ENCODE data around the gene TBC1D8. TPM values are rescaled to one million over a fixed set of nuclear protein-coding genes. Genes with fewer than 3 reads are reported as not detected.

Gene TBC1D8
- polyA plus RNA-seq, 1 donor, result 45.3 TPM

DNA sequence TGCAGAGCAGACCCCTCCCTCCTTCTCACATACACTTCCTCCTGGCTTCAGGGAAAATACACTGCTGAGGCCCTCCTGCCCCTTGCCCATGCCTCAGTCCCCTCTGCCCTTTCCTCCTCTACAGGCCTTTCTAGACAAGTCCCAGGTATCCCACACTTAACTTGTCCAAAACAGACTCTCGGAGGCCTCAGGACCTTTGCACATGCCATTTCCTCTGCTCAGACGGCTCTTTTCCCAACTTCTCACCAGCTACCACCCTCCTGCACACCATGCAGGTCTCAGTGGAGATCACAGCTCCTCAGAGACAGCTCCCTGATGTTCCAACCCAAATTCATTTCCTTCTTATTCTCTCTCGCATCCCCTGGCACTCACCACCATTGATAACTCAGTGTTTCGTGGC lies 11.7 kb downstream of the TBC1D8 start:
- DNase-seq, result no peak

DNA sequence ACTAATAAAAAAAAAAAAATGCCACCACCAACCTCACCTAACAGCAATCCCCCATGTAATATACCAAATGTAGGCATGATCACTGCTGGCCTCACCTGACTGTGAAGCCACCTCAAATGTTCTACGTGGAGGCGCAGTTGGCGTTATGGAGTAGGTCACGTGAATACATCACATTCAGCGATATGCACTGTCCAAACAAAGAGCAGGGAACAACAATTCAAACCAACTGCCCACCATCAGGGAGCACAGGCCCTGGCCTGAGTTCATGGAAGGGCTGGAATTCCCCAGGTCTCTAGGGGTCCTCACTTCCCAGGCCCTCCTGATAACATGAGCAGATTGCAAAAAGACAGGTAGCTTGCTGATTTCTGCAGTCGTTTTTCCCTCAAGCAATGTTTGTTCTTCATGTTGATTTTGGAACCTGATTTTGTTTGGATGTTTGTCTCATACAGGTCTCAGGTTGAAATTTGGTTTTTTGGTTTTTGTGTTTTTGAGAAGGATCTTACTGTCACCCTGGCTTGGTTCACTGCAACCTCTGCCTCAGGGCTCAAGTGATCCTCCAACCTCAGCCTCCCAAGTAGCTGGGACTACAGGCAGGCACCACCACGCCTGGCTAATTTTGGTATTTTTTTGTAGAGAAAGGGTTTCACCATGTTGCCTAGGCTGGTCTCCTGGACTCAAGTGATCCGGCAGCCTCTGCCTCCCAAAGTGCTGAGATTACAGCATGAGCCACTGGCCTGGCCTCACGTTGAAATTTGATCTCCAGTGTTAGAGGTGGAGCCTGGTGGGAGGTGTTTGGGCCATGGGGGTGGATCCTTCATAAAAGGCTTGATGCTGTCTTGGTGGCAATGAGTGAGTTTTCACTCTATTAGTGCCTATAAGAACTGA lies 15.5 kb downstream of the TBC1D8 start:
- DNase-seq, result no peak

DNA sequence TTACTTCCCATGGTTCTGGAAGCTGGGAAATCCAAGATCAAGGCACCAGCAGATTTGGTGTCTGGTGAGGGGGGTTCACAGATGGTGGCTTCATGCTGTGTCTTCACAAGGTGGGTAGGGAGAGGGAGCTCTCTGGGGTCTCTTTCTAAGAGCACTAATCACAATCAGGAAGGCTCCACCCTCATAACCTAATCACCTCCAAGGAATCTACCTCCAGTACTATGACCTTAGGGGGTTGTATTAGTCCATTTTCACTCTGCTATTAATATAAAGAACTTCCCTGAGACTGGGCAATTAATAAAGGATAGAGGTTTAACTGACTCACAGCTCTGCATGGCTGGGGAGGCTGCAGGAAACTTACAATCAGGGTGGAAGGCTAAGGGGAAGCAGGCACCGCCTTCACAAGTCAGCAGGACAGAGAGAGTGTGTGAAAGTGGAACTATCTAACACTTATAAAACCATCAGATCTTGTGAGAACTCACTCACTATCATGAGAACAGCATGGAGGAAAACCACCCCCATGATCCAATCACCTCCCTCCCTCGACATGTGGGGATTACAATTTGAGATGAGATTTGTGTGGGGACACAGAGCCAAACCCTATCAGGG lies 17.6 kb downstream of the TBC1D8 start:
- no peak for DNase-seq

DNA sequence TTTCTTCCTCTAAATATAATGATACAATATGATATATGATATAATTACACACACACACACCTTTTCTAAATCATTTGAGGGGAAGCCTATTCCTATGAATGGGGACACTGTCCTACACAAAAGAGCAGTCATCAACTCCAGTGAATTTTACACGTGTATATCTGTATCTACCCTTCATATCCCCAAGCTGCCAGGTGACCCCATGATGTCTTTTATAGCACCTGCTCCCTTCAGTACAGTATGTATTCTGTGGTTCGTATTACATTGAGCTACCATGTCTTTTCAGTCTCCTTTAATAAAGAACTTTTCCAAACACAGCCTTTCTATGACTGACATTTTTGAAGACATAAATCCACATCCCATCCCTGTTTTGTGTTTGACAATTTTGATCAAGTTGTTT lies 19.0 kb downstream of the TBC1D8 start:
- DNase-seq, result no peak

DNA sequence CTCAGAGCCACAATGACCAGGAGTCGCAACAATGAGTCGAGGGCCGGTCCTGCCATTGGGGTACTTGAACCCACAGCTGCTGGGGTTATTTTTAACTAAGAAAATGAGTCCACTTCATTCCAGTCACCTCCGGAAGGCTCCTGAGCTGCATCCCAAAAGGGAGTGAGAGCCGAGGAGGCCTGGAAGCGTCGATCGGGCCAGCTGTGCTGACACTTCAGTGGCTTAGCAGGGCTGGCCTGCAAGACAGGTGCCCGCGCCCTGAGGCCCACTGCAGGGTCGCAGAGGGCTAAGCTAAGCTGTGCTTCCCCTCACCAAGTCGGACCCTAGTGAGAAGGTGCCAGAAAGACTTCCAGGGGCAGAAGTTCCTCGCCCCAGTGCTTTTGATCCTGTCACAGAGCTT lies 21.1 kb downstream of the TBC1D8 start:
- no peak for DNase-seq

DNA sequence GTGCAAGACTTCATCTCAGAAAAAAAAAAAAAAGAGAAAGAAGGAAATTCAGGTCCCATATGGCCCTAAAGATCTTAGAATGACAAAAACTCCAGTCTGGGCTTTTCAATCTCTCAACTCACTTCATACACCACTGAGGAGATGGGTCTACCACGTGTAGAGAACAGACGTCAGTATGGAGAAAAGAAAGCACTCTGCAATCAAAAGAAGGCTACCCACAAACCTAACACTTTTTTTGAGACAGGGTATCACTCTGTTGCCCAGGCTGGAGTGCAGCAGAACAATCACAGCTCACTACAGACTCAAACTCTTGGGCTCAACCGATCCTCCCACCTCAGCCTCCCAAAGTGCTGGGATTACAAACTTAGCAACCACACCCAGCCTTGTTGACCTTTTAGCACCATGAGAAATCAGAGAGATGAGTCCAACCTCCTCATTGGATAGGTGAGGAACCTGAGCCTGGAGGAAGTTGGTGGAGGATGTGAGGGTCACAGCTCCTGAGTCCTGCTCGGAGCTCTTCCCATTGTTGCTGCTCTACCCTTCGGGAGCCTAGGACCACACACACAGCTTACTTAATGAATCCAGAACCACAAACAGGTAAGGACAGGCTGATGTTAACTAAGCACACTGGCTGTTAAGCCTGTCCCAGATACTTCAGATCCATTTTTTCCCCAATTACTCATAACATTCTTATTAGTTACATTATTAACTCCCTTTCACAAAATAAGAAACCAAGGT lies 23.7 kb downstream of the TBC1D8 start:
- no peak for DNase-seq

DNA sequence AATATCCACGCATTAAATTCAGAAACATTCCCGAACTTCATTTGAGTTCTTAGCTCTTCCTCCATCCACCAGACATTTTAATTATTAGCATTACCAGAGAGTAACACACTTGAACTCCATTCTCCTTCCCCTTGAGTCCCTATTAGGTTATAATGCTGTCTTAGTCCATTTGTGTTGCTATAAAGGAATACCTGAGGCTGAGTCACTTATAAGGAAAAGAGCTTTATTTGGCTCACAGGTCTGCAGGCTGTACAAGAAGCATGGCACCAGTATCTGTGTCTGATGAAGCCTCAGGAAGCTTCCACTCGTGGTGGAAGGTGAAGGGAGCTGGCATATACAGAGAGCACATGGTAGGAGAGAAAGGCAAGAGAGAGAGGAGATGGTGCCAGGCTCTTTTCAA lies 25.4 kb downstream of the TBC1D8 start:
- DNase-seq, result no peak

DNA sequence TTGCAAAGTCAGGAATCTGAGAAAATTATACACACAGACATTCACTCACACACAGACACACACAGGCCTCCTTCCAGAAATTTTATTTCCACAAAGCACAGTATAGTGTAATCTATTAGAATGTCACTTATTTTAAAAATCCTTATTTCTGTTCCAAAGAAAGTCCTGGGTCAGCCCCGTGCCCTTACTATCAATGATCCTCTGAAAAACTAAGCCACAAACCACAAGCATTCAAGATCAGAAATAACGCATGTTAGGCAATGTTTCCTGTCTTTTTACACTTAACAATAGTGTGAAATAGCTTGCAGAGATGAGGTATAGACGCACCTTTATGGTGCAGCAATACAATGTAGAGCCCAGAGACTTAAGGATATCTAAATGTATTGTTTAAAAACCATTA lies 25.8 kb downstream of the TBC1D8 start:
- DNase-seq, result no peak

DNA sequence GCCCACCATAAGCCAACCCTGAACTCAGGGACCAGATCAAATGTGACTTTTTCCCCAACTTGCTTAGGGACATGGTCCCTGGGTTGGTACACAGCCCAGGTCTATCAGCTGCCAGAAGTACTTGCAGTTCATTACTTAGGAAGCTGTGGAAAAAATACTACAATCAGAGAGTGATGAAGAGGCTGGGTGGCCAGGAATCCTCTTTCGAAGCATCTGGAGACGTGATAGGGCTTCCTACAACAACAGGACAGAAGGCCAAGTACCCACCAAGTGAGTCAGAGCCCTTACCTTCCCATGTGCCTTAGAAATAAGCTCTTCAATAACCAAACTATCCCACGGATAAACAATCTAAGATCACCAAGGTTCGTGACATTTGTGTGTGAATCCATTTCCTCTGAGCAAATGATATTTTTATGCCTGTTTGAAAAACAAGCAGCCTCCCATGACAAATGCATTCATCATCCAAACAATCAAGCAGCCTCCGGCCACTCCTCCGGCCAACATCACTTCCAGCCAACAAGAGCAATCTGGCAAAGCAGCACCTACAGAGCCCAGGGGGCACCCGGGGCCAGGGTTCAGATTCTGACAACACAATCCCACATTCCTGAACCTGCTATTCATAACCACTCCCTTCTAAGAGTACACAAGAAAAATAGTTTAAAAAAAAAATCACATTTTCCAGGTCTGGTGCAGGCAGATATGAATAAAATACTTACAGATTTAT lies 26.4 kb downstream of the TBC1D8 start:
- no peak for DNase-seq

DNA sequence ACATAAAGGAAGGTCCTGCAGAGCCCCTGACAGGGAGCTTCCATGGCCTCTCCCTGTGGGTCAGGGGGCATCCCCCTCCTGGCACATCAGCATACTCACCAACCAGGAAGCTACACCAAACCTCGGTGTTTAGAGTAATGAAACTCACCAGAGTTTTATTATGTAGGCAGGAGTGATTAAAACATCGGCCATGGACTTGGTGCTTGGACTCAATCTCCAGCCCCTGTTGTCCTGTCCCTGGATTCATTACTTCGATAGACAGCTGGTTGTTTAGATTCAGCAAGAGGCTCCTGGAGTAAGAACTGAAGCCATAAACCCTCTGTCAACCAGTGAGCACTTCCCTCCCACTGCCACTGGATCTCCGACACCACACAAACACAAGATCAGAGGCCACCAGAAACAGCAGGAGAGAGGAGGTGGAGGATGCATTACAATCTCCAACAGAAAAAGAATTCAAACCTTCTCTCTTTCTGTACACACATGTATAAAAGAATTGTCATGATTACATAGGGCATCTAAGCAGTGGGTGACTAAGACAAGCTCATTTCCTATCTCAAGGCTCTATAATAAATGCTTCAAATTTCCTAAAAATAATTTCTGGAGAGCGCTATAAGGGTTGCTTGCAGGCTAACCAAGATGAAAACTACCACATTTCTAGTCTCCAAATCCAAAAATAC lies 27.2 kb downstream of the TBC1D8 start:
- DNase-seq, result no peak

DNA sequence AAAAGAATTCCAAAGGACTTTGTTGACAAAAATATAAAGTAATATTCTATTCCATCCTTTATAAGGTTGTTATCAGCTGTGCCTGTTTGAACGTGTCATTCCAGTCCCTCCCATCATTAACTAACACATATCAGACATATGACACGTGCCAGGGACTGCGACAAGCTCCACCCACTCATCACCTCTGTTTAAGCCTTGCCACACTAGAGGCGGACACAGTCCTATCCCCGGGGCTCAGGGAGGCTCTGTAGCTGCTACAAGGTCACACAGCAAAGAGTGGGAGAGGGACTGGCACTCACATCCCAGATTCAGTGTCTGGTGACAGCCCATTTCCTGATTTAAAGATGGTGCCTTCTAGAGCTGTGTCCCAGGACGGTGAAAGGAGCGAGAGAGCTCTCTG lies 30.0 kb downstream of the TBC1D8 start:
- no peak for DNase-seq

DNA sequence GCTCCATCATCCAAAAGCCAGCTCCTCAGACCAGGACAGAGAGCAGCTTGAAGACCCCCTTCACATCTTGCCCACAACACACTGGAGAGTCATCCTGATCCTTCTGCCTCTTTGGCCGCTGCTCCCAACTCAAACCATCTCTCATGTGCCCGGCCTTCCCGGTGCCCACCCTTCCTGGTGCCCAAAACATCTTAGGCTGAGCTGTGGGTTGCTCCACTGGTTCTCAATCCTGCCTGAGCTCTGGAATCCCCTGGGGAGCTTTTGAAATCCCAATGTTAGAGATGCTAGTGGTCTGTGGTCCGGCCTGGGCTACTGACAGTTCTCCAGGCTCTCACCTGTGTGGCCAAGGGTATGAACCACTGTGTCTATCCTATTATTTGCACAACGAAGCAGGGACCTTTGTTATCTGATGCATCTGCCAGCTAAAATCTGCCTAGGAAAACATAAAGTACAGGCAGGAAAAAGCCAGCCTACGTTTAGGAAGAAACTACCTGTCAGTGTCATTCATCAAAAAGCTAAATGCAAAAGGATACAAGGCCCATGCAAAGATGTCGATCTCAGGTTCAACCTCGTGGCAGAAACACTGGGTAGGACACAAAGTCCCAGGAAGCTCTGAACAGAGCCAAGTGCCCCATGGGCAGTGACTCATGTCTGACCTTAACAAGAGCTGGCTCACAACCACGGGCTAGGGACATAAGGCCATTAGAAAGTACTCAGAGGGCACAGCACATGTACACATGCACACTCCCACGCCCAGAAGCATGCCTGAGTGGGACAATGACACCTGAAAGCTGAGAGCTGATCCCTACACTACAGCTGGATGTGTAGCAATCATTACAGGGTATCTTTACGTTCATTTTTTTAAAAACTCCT lies 30.8 kb downstream of the TBC1D8 start:
- no peak for DNase-seq

DNA sequence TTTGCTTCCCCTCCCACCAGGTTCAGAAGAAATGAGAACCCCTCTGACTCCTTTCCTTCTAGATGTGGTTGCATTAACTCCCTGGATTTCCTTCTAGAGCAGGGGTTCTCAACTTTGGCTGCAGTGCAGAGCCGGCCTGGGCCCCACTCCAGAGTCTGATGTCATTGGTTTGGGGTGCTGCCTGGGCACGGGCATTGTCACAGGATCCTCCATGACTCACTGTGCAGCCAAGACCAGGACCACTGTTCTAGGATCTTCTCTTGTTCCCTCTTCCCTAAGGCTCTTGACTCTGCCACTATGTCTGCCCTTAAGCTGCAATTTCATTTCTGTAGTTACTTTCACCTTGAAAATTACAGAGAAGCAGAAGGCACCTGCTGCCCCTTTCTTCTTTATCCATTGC lies 31.8 kb downstream of the TBC1D8 start:
- DNase-seq, result no peak

DNA sequence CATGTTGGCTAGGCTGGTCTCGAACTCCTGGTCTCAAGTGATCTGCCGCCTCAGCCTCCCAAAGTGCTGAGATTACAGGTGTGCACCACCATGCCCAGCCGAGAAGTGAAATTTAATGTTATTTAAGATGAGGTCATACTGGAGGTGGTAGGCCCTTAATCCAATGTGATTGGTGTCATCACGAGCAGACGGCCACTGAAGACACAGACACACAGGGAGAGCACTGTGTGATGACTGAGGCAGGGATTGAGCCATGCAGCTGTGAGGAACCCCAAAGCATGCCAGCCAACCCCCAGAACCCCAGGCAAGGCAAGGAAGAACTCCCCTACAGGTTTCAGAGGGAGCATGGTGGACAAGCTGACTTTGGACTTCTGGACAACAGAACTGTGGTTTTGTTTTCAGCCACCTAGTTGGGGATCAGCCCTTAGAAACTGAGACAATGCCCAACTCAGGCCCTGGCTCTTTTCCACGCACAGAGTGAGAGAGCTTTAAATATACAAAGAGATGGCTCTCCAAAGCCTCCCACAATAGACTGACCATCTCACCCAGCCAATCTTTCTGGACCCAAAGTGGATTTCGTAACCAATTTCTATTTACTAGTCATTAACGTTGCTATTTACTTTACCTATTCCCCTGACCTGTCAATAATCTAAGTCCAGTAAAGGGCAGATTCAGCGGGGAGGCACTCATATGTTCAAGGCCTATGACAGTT lies 34.2 kb downstream of the TBC1D8 start:
- no peak for DNase-seq

DNA sequence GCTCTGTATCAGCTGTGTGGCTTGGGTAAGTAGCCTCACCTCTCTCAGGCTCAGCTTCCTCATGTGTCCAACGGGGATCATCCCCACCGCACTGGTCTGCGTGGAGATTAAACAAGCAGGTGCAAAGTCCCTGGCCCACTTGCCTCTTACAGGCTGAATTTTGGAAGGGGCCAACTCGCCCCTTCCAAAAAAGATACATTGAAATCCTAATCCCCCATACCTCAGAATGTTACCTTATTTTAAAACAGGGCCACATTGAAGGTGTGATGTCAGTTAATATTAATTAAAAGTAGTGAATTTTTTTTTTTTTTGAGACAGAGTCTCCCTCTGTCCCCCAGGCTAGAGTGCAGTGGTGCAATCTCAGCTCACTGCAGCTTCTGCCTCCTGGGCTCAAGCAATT lies 34.8 kb downstream of the TBC1D8 start:
- DNase-seq, result no peak

DNA sequence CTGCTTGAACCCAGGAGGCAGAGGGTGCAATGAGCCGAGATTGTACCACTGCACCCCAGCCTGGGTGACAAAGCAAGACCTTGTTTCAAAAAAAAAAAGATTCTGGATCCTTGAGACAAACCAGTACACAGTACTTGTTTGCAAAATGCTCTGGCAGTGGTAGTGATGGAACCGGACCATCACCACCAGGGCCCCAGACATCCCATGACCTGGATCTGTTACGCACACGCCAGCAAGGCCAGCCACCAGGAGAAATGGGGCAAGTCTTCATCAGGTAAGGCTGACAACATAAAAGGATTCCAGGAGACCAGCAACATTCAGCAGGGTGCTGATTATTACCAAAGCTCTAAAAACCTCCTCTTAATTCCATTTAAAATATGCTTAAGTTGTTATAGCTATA lies 35.5 kb downstream of the TBC1D8 start:
- no peak for DNase-seq

DNA sequence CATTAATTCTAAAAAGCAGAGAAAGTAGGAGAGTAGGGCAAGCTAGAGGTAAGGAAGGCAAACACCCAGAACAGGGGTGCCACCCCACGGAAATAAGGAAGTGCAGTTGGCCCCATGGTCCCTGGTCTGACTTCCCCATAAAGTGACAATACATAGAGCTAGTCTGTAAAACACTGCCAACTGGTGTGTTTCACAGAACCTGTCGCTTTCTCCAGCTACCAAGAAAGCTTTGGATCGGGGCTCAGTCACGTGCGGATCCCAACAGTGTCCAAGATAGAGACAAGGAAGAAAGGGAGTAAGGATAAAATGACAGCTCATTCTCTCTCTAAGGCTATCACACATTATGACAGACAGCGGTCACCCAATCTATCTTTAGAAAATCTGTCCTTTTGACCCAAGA lies 36.4 kb downstream of the TBC1D8 start:
- no peak for DNase-seq

DNA sequence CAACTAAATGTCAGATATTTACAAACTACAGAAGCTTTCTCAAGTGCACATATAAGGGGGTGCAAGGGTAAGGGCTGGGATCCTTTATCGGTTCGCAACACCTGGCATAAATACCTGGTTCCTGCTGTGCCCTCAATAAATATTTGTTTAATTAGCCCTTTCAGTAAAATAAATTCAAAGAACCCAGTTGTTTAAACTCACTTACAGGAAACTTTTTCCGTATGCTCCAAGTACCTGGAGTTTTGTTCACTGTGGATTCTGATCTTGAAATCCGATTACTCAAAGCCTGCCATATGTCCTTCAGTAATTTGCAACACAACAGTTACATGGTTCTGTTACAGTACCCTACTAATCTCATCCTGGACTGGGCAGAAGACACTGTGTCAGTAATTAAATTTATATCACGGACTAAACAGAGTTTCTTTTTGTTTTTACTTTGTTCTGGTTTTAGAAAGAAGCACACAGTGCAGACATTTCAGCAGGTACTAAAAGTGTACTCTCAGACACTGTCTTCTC lies 36.9 kb downstream of the TBC1D8 start:
- no peak for DNase-seq

DNA sequence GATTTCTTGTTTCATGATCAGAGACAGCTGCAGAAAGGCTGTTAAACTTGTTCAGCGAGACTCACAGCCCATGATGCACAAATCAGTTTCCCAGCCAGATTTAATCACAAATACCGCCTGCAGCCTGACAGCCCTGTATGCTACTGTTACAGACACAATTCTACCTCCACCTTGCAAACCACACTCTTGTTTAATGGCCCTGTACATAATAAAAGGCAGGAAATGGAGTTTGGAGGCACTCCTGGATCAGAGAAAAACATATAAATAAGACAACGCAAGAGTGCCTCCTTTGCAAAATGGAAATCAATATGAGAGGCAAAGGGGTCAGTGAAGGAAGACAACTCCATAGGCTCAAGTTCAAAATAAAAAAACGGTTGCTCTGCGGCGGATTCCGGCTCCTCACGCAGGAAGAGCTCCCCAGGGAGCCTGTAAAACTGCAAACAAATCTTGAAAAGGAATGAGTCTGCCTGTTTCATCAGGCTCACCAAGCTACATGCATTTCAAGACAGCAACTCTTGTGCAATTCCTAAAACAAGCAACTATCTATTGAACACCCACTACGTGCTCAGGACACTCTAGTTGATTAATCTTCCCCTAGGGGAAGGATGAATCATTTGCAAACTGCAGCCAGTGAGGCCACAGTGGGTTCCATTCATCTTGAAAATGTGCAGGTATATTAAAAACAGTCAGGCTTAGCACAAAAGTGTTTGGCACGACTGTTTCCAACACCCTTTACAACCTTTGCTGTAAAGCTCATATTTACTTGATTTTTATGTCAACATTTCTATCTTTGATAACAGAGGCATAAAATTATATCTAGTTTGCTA lies 37.5 kb downstream of the TBC1D8 start:
- DNase-seq, result peak; percentile 70

All from left kidney (tissue), 2 donors.